ENCODE results near the gene ERH. TPM values are rescaled to one million over a fixed set of nuclear protein-coding genes. Genes with fewer than 3 reads are reported as not detected.

The ERH gene
- total RNA-seq, 4 donors from 2014 or later: 46.7 to 49.2 (median 48.1) TPM

DNA sequence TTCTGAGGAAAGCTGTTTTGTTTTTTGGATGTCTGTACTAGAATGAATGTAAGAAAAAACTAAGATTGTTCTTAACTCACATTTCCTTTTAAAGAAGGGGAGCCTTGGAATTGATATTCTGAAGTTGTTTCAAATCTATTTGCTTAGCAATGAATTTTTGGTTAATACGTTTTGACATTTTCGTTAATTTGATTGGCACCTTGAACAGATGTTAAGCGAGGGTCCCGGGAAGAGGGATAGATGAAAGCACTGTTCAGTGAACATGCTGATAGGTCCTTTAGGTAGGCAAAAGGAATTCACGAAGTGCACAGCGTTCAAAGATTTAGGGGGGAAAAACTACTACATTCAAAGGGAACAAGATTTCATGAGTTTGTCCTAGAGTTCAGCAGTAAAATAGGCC is 2.1 kb upstream of the ERH start:
- in situ Hi-C loops (cut with MboI; ENCODE audit: low sequenced_read_pairs in 4 of 4) (no loop called here), intact Hi-C loops (cut with DNase I; ENCODE audit: low total_unique reads) (no loop called here)
- H3K4me3 ChIP-seq: peak overlapping the region; percentile 82 to 91 (median 84)
- peaks cover 37 to 42% of the 10 kb centered on the region in 2 donors for H3K4me1 ChIP-seq
- peaks cover 0 to 14% of the 10 kb centered on the region in 2 donors for H3K36me3 ChIP-seq
- ATAC-seq (no peak), DNase-seq (no peak)
- H3K9me3 ChIP-seq: no peaks in the 10 kb centered on the region
- H3K27me3 ChIP-seq: no peaks in the 10 kb centered on the region
- TF ChIP-seq, protein P1, sequence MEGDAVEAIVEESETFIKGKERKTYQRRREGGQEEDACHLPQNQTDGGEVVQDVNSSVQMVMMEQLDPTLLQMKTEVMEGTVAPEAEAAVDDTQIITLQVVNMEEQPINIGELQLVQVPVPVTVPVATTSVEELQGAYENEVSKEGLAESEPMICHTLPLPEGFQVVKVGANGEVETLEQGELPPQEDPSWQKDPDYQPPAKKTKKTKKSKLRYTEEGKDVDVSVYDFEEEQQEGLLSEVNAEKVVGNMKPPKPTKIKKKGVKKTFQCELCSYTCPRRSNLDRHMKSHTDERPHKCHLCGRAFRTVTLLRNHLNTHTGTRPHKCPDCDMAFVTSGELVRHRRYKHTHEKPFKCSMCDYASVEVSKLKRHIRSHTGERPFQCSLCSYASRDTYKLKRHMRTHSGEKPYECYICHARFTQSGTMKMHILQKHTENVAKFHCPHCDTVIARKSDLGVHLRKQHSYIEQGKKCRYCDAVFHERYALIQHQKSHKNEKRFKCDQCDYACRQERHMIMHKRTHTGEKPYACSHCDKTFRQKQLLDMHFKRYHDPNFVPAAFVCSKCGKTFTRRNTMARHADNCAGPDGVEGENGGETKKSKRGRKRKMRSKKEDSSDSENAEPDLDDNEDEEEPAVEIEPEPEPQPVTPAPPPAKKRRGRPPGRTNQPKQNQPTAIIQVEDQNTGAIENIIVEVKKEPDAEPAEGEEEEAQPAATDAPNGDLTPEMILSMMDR (IDR thresholded peaks at IDR 0.05 in 4 of 5, conservative IDR thresholded peaks at IDR 0.05 in 1 of 5): no peak
- TF ChIP-seq POLR2A (IDR thresholded peaks at IDR 0.05): no peak
- H3K27ac ChIP-seq: no peak overlapping the region

DNA sequence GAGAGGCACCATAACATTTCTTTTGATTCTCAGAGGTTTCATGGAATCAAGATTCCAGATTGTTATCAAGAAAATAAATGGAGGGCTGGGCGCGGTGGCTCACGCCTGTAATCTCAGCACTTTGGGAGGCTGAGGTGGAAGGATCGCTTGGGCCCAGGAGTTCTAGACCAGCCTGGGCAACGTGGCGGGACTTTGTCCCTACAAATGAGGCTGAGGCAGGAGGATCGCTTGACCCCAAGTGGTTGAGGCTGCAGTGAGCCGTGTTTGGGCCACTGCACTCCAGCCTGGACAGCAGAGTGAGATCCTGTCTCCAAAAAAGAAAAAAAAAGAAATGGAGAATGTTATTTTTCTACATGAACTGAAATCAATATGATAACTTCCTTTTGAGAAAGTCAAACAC is 1.7 kb upstream of the ERH start:
- H3K27me3 ChIP-seq: no peaks in the 10 kb centered on the region
- TF ChIP-seq, protein P1 (IDR thresholded peaks at IDR 0.05 in 4 of 5, conservative IDR thresholded peaks at IDR 0.05 in 1 of 5): no peak
- TF ChIP-seq POLR2A (IDR thresholded peaks at IDR 0.05): no peak
- H3K36me3 ChIP-seq: peaks cover 0 to 18% of the 10 kb centered on the region in 2 donors
- ATAC-seq (no peak), DNase-seq (no peak)
- H3K4me1 ChIP-seq: peaks cover 37 to 42% of the 10 kb centered on the region in 2 donors
- H3K27ac ChIP-seq: no peak overlapping the region
- intact Hi-C loops (cut with DNase I; ENCODE audit: low total_unique reads): loop anchor here (2.0 to 5.0 kb wide), 3 partner anchors 61 to 368 kb away; partner anchors contain the start of genes EXD2 and SRSF5
- in situ Hi-C loops (cut with MboI; ENCODE audit: low sequenced_read_pairs in 4 of 4): loop anchor here in 1 of 4 donors (10.0 kb wide), 1 partner anchor 365 kb away; the partner anchor contains the start of gene SRSF5
- H3K4me3 ChIP-seq: peak overlapping the region; percentile 82 to 91 (median 84)
- no peaks in the 10 kb centered on the region for H3K9me3 ChIP-seq

GRCh38 chr14:69398818-69399210 is 715 bp upstream of the ERH start:
- no peaks in the 10 kb centered on the region for H3K9me3 ChIP-seq
- peak overlapping the region; percentile 82 to 91 (median 84) for H3K4me3 ChIP-seq
- in situ Hi-C loops (cut with MboI; ENCODE audit: low sequenced_read_pairs in 4 of 4): loop anchor here in 1 of 4 donors (10.0 kb wide), 1 partner anchor 366 kb away; the partner anchor contains the start of gene SRSF5
- intact Hi-C loops (cut with DNase I; ENCODE audit: low total_unique reads): loop anchor here (1.0 to 5.0 kb wide), 4 partner anchors 62 to 368 kb away; partner anchors contain the start of genes DCAF5, EXD2 and SRSF5
- H3K4me1 ChIP-seq: peaks cover 37 to 42% of the 10 kb centered on the region in 2 donors
- H3K27ac ChIP-seq: peak overlapping the region; percentile 89 to 94 (median 91)
- no peak for DNase-seq
- H3K27me3 ChIP-seq: no peaks in the 10 kb centered on the region
- TF ChIP-seq, protein P1 (IDR thresholded peaks at IDR 0.05 in 4 of 5, conservative IDR thresholded peaks at IDR 0.05 in 1 of 5): no peak
- peaks cover 0 to 28% of the 10 kb centered on the region in 2 donors for H3K36me3 ChIP-seq
- no peak for ATAC-seq

GRCh38 chr14:69395929-69396328 is 2.2 kb downstream of the ERH start:
- intact Hi-C loops (cut with DNase I; ENCODE audit: low total_unique reads): loop anchor here (5.0 kb wide), 1 partner anchor 371 kb away; the partner anchor contains the start of gene SRSF5
- H3K4me3 ChIP-seq: no peak overlapping the region
- in situ Hi-C loops (cut with MboI; ENCODE audit: low sequenced_read_pairs in 4 of 4): loop anchor here in 1 of 4 donors (10.0 kb wide), 1 partner anchor 369 kb away; the partner anchor contains the start of gene SRSF5
- peaks cover 0 to 45% of the 10 kb centered on the region in 2 donors for H3K36me3 ChIP-seq
- no peak overlapping the region for H3K27ac ChIP-seq
- TF ChIP-seq, protein P1 (IDR thresholded peaks at IDR 0.05 in 4 of 5, conservative IDR thresholded peaks at IDR 0.05 in 1 of 5): no peak
- no peak for TF ChIP-seq POLR2A (IDR thresholded peaks at IDR 0.05)
- H3K4me1 ChIP-seq: peaks cover 28 to 34% of the 10 kb centered on the region in 2 donors
- no peak for DNase-seq
- no peaks in the 10 kb centered on the region for H3K27me3 ChIP-seq
- ATAC-seq: no peak
- no peaks in the 10 kb centered on the region for H3K9me3 ChIP-seq

Data from gastrocnemius medialis (tissue), 4 donors.